Measurements from ENCODE around the gene NUP88. TPM values are rescaled to one million over a fixed set of nuclear protein-coding genes. Genes with fewer than 3 reads are reported as not detected.

Gene NUP88
- total and polyA plus RNA-seq, 2 donors (not counting 3 experiments of a cell fraction or from before 2014, with no cell fraction given) = 52.5 to 95.8 TPM

DNA sequence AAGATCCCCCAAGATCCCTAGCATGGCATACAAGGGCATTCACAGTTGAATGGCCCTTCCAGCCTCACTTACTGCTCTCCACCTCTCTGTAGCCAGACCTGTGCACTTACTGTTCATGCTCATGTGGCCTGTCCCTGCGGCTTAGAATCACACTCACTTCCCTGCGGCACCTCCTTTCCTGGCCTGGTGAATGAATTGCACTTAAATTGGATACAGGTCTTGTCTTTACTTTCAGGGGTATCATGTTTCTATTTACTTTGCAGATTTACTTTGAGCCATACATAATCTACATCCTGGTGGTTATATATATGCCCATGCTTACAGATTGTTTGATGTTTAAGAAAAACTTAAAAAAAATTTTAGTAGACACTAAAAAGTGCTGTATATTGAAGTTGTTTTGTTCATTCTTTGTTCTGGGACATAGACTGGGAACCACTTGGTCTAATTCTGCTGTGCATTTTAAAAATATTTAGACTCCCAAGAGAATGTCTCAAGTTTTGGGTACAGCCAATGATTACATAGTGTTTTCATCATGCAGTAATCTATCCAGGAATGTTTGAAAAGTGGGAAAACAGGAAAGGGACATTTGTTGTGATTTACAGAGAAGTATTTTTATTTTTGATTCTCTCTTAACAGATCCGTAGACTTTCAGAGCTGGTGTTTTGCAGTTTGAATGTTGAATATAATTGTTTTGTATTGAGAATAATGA, 63.9 kb downstream of the NUP88 start:
- no peak overlapping the region for H3K27ac ChIP-seq (ENCODE audit: insufficient read depth, low read depth, low read length)
- TF ChIP-seq JUN (IDR thresholded peaks at IDR 0.05; ENCODE audit: borderline replicate concordance, insufficient read depth, insufficient read length, low read depth) (no peak), POLR2A (IDR thresholded peaks at IDR 0.05; ENCODE audit: low read depth, low read length) (no peak), POLR2AphosphoS5 (IDR thresholded peaks at IDR 0.05; ENCODE audit: insufficient read depth, low read depth, low read length) (no peak), GATA2 (IDR thresholded peaks at IDR 0.05; ENCODE audit: insufficient read depth, insufficient read length, low read depth, low read length) (no peak), EZH2 (IDR thresholded peaks at IDR 0.05; ENCODE audit: borderline replicate concordance, low read depth, low read length, severe bottlenecking) (no peak), FOS (IDR thresholded peaks at IDR 0.05; ENCODE audit: borderline replicate concordance, insufficient read depth, low read length) (no peak), MYC (IDR thresholded peaks at IDR 0.05; ENCODE audit: low read depth, low read length) (no peak)
- TF ChIP-seq, protein P1, sequence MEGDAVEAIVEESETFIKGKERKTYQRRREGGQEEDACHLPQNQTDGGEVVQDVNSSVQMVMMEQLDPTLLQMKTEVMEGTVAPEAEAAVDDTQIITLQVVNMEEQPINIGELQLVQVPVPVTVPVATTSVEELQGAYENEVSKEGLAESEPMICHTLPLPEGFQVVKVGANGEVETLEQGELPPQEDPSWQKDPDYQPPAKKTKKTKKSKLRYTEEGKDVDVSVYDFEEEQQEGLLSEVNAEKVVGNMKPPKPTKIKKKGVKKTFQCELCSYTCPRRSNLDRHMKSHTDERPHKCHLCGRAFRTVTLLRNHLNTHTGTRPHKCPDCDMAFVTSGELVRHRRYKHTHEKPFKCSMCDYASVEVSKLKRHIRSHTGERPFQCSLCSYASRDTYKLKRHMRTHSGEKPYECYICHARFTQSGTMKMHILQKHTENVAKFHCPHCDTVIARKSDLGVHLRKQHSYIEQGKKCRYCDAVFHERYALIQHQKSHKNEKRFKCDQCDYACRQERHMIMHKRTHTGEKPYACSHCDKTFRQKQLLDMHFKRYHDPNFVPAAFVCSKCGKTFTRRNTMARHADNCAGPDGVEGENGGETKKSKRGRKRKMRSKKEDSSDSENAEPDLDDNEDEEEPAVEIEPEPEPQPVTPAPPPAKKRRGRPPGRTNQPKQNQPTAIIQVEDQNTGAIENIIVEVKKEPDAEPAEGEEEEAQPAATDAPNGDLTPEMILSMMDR (IDR thresholded peaks at IDR 0.05; ENCODE audit: extremely low read depth in 1 of 2, insufficient read depth in 1 of 2, low read depth in 1 of 2, low read length in 2 of 2) = no peak
- TF ChIP-seq, protein P2, sequence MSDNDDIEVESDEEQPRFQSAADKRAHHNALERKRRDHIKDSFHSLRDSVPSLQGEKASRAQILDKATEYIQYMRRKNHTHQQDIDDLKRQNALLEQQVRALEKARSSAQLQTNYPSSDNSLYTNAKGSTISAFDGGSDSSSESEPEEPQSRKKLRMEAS (IDR thresholded peaks at IDR 0.05; ENCODE audit: insufficient read depth, insufficient read length) = no peak
- H3K27me3 ChIP-seq (ENCODE audit: control insufficient read depth in 2 of 2, insufficient read depth in 2 of 2, low read length in 2 of 2) = no peaks in the 10 kb centered on the region
- H3K4me2 ChIP-seq (ENCODE audit: insufficient read depth, low read length) = no peak overlapping the region
- H3K79me2 ChIP-seq (ENCODE audit: control insufficient read depth, insufficient read depth, low read length) = no peaks in the 10 kb centered on the region
- ChIA-PET POLR2A (interaction anchor here (0.5 kb wide), 1 partner anchor 287 kb away, joined by 3 read pairs; no protein-coding TSS in a partner anchor), CTCF (no interaction called here)
- H3K36me3 ChIP-seq (ENCODE audit: control insufficient read depth in 2 of 2, extremely low read depth in 1 of 2, insufficient read depth in 2 of 2, low read length in 2 of 2) = peaks cover 4 to 15% of the 10 kb centered on the region in 2 experiments
- no peaks in the 10 kb centered on the region for H3K9me1 ChIP-seq (replicated peaks; ENCODE audit: control insufficient read depth, extremely low read depth, insufficient read depth, low read length)
- H3K4me3 ChIP-seq (replicated peaks in 1 of 3; ENCODE audit: insufficient read depth in 1 of 3, low read depth in 1 of 3, low read length in 3 of 3) = no peak overlapping the region
- intact Hi-C loops (cut with micrococcal nuclease) = no loop called here
- dilution Hi-C loops (cut with MboI; ENCODE audit: extremely low pct_ligation_motif_present, low sequenced_read_pairs) = no loop called here
- DNase-seq (ENCODE audit: low read depth, low spot score) = no peak
- no peaks in the 10 kb centered on the region for H3K4me1 ChIP-seq (ENCODE audit: control insufficient read depth, extremely low read depth, insufficient read depth, low read length)
- H4K20me1 ChIP-seq (replicated peaks; ENCODE audit: control insufficient read depth, extremely low read depth, insufficient read depth, low read length) = no peaks in the 10 kb centered on the region
- no peaks in the 10 kb centered on the region for H3K9me3 ChIP-seq (replicated peaks; ENCODE audit: control insufficient read depth, insufficient read depth, low read length)
- no peak for FAIRE-seq
- BruUV-seq (replicated peaks) = no TSS peak
- no peak overlapping the region for H3K9ac ChIP-seq (replicated peaks; ENCODE audit: extremely low read depth, insufficient read depth, low read length)
- H2AFZ ChIP-seq (ENCODE audit: low read depth, low read length) = no peak overlapping the region
